ENCODE results near the gene OSBPL8.

The OSBPL8 gene, protein sequence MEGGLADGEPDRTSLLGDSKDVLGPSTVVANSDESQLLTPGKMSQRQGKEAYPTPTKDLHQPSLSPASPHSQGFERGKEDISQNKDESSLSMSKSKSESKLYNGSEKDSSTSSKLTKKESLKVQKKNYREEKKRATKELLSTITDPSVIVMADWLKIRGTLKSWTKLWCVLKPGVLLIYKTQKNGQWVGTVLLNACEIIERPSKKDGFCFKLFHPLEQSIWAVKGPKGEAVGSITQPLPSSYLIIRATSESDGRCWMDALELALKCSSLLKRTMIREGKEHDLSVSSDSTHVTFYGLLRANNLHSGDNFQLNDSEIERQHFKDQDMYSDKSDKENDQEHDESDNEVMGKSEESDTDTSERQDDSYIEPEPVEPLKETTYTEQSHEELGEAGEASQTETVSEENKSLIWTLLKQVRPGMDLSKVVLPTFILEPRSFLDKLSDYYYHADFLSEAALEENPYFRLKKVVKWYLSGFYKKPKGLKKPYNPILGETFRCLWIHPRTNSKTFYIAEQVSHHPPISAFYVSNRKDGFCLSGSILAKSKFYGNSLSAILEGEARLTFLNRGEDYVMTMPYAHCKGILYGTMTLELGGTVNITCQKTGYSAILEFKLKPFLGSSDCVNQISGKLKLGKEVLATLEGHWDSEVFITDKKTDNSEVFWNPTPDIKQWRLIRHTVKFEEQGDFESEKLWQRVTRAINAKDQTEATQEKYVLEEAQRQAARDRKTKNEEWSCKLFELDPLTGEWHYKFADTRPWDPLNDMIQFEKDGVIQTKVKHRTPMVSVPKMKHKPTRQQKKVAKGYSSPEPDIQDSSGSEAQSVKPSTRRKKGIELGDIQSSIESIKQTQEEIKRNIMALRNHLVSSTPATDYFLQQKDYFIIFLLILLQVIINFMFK

GRCh38 chr12:76559400-76560085, at the start of gene OSBPL8:
Gene OSBPL8, minus strand, starts transcription at chr12:76559771. Its CDS starts 72,220 bp downstream, at chr12:76487551.
- peak; percentile 95 to 97 for DNase-seq

GRCh38 chr12:76608070-76608469, 48.5 kb upstream of the OSBPL8 start:
- DNase-seq, result no peak

GRCh38 chr12:76595056-76595455, 35.5 kb upstream of the OSBPL8 start:
- no peak for DNase-seq

DNA sequence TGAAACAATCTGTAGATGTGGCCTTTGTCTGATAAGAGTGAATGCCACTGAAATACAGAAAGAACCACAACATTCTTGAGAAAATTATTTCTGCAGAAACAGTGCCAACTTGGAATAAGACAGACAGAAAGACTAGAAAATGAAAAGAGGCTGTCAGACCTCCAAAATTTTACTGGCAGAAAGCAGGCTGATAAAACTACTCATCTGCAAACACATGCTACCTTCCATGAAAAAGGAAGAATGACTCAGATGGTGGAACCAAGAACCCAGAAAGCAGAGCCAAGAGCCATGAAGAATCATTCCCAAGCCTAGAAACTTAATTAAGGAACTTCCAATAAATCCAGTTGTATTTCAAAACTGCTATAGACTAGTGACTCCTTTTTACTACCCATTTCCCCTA, 31.9 kb upstream of the OSBPL8 start:
- DNase-seq, result no peak

- no peak for DNase-seq
These were observed 30.6 kb upstream of the OSBPL8 start for GRCh38 chr12:76590131-76590530.

DNA sequence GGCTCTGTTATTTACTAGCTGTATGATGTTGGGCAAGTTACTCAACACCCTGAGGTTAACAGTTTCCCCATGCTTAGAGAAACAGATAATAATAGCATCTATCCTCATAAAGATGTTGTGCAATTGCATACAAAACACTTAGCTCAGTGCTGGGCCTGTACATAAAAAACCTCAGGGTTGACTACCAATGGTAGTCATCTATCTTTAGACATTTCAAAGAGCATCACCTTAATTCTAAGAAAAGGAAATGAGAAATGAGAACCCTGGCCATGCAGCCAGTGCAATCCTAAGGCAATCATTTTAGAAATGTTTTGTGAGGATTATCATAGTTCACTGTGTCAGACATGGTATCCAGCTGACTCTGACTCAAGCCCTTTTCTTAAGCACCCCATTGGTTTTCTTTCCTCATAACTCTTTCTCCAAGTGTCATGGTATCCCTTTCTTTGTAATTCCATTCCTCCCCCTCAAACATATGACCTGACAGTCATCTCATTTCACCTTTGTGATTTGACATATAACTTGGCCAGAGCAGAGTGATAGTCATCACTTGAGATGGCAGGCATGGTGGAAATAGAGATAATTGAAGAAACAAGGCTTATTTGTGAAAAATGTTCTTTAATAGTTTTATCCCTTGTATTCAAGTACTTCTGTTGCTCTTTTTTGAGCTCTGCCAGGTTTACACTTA, 29.5 kb upstream of the OSBPL8 start:
- no peak for DNase-seq

DNA sequence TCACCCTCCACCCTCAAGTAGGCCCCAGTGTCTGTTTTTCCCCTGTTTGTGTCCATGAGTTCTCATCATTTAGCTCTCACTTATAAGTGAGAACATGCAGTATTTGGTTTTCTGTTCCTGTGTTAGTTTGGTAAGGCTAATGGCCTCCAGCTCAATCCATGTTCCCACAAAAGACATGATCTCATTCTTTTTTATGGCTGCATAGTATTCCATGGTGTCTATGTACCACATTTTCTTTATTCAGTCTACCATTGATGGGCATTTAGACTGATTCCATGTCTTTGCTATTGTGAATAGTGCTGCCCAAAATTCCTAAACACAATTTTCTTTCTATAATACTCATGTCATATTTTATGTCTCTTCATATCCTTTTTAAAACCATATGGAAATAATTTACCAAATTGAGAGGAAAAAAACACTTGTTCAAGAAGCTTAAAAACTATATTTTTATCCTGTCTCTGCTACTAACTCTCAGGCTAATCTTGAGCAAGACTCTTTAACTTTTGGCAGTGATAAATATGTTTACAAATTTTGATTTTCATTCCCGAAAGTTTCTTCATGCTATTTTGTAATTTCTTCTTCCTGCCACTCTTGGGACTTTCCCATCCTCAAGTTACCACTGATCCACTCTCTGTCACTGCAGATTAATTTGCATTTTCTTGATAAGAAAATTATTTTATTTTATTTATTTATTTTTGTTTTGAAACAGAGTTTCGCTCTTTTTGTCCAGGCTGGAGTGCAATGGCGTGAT, 28.0 kb upstream of the OSBPL8 start:
- no peak for DNase-seq

GRCh38 chr12:76586764-76587395, 27.3 kb upstream of the OSBPL8 start:
- DNase-seq, result peak; percentile 3 to 18

DNA sequence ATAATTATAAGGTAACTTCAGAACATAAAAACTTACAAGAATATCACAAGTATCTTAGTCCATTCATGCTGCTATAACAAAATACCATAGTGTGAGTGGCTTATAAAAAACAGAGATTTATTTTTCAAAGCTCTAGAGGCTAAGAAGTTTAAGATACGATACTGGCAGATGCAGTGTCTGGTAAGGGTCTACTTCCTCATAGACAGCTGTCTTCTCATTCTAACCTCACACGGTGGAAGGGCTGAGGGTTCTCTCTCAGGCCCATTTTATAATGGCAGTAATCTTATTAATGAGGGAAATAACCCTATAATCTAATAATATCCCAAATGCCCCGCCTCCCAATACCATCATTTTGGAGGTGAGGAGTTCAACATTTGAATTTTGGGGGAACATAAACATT, 23.7 kb upstream of the OSBPL8 start:
- DNase-seq, result no peak

- DNase-seq, result no peak
These were observed 14.3 kb upstream of the OSBPL8 start for GRCh38 chr12:76573840-76574373.

- no peak for DNase-seq
These were observed 11.7 kb upstream of the OSBPL8 start for GRCh38 chr12:76571256-76571655.

DNA sequence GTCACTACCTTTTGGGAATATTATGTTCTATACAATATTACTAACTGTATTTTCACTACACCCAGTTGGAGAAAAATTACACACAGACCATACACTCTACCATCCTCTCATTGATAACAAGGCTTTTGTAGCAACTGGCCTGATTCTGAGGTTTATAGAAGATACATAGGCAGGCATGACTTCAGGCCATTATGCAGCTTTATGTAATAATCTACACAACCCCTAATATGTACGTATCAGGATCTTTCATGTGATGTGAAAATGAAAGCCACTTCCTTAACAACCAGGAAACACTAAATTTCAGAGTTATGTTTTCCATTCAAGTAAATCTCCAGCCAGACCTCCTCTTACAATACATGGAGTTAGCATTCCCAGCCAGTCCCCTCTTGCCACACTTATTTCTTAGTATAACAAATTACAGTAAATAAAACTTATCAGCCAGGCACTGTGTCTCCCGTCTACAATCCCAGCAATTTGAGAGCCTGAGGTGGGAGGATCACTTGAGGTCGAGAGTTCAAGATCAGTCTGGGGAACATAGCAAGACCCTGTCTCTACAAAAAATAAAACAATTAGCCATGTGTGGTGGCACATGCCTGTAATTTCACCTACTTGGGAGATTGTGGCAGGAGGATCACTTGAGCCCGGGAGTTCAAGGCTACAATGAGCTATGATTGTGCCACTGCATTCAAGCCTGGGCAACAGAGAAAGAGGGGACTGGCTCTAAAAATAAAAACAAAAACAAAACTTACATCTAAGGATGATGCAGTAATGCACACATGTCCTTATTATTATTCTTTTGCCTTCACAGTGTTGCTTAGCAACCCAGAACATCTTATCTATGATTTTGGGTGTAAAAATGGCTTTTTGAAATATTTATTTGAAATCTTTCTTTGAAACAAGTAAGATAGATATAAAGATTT, 10.4 kb upstream of the OSBPL8 start:
- DNase-seq, result no peak

DNA sequence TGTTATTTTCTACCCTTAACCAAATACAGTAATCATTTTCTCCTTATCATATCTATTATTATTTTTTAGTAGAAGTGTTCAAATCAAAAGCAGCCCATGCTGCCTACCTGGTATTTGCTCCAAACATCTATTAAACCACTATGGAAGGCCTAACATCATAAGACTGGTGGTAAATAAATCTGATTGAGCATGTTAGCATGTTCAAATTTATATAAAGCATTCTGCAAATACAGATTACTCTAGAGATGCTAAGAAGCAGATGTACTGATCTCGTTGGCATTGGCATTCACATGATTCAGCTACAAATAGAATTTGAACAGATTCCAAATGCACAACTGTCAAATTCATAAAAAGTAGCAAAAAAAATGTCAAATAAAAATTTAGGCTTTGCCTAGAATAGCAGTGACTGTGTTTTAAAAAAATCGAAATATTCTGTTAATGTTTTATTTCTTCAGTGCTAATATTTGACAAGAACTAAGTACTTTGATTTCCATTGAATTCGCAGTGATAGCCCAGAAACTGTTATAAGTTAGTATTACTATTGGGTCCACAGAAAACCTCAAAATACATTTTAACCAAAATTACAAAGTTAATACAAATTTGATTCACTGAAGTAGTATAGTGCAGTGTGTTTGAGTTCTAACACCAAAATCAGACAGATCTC, 9.4 kb upstream of the OSBPL8 start:
- DNase-seq, result no peak

DNA sequence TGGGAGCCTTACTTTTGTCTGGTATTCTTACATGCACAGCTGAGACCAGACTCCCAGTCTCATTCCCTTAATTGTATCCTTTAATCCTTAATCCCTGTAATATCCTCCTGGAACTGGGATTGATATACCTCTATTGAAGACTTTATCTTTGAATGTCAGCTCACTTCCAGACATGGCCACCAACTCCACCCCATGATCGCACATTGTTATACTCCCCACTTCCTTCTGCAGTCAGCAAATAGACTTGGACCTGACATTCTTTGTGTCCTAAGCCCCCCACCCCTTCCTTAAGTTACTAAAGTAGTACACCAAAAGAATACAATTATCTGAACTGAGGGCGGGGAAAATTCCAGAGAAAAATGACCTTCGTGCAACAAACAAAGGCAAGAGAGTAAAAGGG, 8.6 kb upstream of the OSBPL8 start:
- no peak for DNase-seq

GRCh38 chr12:76563061-76563460, 3.5 kb upstream of the OSBPL8 start:
- no peak for DNase-seq

- DNase-seq, result no peak
These were observed 2.6 kb upstream of the OSBPL8 start for GRCh38 chr12:76562130-76562529.

- DNase-seq, result no peak
These were observed 518 bp upstream of the OSBPL8 start for GRCh38 chr12:76560086-76560491.

- DNase-seq, result peak; percentile 62 to 68
These were observed 729 bp downstream of the OSBPL8 start for GRCh38 chr12:76558684-76559399.

DNA sequence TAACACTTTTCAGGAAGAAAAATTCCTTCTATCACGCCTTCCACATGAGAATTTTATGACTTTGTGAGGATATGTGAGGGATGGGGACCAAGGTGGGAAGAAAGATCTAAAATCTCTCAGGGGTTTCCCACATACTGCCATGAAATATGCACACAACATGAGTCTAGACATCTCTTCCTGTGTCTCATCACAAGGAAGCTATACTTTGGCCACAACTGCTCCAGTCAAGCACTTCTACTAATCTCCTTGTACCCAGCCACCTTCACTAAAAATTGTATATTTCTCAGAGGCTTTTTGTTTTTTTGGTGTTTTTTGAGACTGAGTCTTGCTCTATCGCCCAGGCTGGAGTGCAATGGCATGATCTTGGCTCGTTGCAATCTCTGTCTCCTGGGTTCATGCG, 3.2 kb downstream of the OSBPL8 start:
- DNase-seq, result no peak

Measured in activated CD4-positive, alpha-beta T cell treated with anti-CD3 and anti-CD28 coated beads, Interleukin-2, amount 50 U/mL, for 4 hours (primary cell).